SK-N-MC (cell line): Measurements from ENCODE around the gene PHPT1.

Experiments
- EZH2 ChIP-seq: fragments of 200-600 bp; sonication (generic); IDR thresholded peaks from one replicate; pipeline ENCODE4 v1.6.1; 2017; ENCODE audit warnings: antibody characterized with exemption
- POLR2AphosphoS5 ChIP-seq: IDR thresholded peaks from 2 replicates; pipeline ENCODE4 v1.6.1; 2012; ENCODE audit warnings: mild to moderate bottlenecking, low read depth, low read length, borderline replicate concordance

DNA sequence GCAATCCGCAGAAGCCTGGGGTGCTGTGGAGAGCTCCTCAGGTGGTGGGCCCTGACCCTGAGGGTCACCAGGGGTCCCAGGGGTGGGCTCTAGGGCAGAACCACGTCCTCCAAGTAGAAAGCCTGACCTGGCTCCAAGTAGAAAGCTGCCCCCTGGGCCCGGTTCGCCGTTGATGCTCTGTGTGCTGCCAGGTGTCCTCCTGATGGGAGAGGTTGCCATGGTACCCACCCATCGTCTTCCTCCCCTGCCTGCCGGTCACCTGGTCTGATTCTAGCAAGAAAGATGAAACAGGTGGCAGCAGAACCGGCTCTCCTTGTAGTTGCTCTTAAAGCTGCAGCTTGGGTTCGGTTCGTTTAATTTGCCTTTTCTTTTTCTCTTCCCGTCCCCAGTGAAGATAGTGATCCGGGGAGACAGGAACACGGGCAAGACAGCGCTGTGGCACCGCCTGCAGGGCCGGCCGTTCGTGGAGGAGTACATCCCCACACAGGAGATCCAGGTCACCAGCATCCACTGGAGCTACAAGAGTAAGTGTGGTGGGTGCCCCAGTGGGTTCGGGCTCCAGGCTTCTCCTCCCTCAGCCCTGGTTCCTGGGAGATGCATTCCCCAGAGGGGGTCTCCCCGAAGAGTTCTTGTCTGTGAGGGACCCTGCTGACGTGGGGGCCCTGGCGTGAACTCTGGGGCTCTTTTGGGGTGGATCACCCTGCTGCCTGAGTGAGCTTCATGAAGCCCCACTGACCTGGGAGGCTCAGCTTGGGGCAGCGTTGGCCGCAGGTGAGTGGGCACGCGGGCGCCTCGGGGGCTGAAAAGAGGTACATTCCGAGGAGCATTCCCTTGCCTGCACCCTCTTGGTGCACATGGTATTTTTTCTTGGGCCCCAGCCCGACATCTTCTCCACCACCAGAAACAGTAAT, 25.8 kb upstream of the PHPT1 start:
- TF ChIP-seq EZH2 (no peak), POLR2AphosphoS5 (no peak)
